Activated naive CD4-positive, alpha-beta T cell treated with anti-CD3 and anti-CD28 coated beads, Interleukin-2, amount 50 U/mL, for 16 hours (primary cell): ENCODE results near the gene SLC4A8.
A peak's percentile ranks its signal among the peaks of the same experiment; 100 is the strongest.

Experiments
- DNase-seq: peaks from one replicate; pipeline ENCODE4 v3.0.0-alpha.2; 2020

SLC4A8 gene

DNA sequence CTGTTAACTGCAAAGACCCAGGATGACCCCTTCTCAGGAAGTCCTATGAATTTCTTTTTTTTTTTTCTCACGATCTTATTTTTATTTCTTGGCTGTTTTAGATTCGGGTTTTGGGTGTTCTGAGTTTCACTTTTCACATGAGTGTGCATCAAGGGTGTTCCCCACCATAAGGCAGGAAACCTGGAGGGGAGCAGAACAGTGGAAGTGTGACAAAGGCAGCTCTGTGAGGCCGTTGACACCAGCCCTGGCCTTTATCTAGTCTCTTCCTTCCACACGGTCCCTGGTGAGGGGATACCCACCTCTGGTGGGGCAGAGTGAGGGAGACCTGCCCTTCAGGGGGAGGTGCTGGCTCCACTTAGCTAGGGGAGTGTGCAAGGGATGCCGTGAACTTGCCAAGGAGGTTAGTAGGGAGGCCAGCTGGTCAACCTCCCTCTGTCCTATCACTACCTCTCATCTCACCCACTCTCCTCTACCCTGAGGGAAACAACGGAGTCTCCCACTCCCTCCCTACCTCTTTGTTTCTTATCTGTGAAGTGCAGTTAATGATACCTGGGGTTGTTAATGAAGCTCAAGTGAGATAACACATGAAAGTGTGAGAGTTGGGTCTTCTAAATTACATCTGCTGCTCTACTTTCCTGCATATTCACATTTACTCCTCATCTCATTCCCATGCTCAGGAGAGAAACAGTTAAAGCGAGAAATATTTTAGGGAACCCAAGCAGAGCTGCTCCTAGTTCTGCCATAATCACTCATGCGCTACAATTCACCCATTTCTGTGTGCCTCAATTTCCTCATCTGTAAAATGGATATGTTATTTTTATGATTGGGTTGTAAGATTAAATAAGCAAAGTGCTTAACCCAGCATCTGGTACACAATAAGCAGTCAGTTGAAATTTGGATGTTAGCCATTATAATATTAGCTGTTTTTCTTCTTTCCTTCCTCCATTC, 29.1 kb upstream of the SLC4A8 start:
- no peak for DNase-seq

DNA sequence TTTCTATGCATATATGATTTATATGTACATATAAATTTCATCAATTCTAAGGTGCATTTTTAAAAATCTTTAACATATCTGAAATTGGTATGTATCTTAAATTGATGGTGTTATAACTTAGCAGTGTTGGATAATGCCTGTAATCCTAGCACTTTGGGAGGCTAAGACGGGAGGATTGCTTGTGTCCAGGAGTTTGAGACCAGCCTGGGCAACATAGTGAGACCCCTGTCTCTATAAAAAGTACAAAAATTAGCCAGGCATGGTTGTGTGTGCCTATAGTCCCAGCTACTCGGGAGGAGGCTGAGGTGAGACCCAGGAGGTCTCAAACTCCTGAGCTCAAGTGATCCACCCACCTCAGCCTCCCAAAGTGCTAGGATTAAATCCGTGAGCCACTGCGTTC, 27.0 kb upstream of the SLC4A8 start:
- no peak for DNase-seq

DNA sequence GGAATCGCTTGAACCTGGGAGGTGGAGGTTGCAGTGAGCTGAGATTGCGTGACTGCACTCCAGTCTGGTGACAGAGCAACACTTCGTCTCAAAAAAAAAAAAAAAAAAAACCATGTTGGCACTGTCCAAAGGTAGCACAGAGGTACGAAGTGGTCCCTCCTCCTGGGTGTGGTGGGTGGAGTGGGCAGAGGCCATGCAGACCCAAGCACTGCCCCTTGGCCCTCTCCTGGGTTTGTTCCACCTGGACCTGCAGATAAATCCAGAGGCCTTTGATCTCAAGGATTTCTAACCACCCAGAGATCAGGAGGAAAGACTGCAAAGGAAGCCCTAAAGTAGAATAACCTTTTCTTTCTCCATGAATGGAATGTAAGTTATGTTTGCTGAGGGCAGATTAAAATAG, 24.7 kb upstream of the SLC4A8 start:
- no peak for DNase-seq

DNA sequence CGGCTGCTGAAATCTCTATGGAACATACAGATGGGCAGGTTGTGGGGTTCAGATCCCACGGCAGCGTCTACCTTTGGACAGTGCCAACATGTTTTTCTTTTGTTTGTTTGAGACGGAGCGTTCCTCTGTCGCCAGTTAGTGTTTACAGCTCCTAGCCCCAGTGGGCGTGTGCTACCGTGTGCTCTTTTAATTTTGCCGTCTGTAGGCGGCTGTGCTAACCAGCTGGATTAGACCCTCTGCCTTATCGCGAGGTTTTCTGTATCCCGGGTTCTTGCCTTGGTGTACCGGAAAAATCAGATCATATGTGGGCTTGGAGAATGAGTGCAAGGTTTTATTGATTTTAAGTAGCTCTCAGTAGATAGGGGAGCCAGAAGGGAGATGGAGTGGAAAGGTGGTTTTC, 23.6 kb upstream of the SLC4A8 start:
- no peak for DNase-seq

DNA sequence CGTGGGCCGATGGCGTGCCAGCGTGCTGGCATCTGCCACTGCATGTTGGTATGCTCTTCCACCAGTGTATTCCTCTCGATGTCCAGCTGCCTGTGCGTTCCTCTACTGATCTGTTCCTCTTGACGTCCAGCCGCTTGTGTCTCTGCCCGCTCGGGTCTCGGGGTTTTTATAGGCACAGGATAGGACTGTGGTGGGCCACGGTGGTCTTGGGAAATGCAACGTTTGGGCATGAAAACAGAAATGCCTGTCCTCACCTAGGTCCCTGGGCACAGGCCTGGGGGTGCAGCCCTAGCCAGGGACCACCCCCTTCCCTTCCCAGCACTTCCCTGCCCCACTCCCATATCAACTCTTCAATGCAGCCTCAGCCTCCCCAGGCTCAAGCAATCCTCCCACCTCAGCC, 23.1 kb upstream of the SLC4A8 start:
- DNase-seq = no peak

DNA sequence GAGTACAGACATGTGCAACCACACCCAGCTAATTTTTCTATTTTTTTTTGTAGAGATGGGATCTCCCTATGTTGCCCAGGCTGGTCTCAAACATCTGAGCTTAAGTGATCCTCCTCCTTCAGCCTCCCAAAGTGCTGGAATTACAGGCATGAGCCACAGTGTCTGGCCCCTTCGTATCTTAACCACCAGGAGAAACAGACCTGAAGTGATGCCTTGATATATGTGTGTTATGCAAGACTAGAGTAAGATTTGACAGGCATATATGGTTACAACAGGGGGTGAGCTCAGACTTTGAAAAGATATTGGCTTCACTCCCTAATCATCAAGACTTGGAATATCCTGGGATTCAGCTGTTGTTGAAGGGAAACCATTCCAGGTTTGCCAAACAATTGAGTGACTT, 22.7 kb upstream of the SLC4A8 start:
- no peak for DNase-seq

DNA sequence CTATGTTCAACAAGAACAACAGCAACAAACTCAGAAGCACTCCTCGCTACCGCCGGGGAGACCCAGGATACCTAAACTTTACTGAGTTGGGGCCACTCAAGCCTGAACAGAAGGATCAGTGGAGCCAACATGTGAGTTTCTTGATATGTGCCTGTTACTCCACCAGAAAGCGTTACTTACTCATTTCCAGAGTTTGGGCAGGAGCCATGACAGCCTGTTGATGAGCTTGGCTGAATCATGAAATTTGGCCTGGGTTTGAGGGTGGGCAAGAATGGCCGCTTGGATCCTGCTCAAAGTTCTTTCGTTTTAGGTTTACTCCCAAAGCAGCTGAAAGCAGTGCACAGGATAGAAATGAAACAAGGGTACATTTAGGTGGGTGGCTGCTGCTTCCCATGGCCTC, 21.5 kb upstream of the SLC4A8 start:
- DNase-seq = no peak

DNA sequence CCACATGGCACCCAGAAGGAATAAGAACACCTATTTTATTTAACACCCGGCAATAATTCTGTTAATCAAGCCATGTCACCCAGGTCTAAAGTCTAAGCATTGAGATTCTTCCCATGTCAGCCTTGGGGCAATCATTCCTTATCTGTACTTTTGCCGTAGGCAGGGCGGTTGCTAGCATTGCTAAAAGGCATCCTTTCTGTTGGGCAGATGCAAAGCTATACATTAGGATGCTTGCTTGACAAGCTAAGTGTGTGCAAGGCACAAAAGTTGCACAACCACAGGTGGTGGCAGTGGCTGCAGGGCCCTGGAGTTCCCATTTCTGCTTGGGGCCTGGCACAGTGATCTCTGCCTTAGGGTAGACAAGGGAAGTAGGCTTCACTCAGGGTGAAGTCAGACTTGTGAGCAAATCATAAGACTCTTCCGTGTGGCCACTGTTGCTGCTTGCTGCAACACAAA, 20.9 kb upstream of the SLC4A8 start:
- no peak for DNase-seq

DNA sequence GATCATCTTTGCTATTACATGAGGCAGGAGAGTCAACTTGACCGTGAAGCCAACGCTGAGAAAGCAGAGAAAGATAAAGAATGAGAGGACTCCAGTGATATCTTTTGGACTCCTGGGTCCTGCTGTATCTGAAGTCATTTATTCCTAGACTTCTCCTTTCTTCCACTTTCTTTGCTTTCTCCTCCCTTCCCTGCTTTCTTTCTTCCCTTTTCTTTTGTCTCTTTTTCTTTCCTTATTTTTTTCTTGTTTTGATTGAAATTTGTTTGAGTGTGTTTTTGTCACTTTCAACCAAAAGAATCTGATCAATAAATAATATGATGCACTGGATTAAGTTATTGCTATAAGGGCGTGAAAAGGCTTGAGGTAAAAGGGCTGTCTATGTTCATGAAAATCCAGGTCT, 20.0 kb upstream of the SLC4A8 start:
- no peak for DNase-seq

DNA sequence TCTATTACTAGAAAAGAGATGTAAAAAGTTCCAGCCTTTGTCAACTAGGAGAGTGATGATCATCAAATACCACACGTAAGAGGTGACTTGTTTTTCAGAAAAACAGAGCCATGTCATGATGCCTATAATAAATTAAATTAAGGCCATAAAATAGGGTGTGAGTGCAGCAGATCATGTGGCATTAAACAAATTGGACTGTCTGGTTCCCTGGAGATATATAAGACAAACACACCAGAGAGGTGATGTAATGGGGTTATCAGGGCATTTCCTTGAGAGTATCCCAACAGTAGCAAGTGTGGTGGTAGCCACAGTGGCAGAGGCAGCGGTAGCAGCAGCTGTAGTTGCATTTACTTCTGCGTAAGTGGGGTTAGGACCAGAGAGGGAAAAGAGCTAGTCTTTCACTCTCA, 18.8 kb upstream of the SLC4A8 start:
- no peak for DNase-seq

DNA sequence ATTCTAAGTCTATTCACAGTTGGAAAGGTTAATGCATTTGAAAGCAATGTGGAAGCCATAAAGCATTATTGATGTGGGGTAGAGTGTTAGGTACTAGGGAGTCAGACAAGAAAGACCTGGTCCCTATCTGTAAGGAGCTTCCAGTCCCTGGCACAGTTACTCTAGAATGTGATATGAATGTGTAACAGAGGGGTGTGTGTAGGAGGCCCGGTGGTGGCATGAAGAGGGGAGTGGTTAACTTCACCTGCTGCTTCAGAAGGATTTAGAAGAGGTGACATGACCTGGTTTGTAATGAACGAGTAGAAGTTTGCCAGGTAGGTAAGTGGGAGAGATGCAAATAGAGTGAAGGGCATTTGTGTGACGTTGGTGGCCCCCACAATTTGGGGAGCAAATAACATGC, 18.3 kb upstream of the SLC4A8 start:
- DNase-seq = no peak

DNA sequence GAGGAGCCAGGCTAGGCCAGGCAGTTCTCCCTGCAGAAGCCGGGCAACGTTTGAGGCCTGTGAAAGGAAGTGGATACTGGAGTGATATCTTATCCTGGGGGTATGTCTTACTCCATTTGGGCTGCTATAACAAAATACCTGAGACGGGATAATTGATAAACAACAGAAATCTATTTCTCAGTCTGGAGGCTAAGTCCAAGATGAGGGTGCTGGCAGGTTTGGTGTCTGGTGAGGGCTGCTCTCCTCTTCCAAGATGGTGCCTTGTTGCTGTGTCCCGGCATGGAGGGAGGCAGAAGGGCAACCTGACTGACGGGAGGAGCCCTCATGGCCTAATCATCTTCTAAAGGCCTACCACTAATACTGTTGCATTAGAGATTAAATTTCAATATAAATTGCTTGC, 17.8 kb upstream of the SLC4A8 start:
- DNase-seq = no peak

DNA sequence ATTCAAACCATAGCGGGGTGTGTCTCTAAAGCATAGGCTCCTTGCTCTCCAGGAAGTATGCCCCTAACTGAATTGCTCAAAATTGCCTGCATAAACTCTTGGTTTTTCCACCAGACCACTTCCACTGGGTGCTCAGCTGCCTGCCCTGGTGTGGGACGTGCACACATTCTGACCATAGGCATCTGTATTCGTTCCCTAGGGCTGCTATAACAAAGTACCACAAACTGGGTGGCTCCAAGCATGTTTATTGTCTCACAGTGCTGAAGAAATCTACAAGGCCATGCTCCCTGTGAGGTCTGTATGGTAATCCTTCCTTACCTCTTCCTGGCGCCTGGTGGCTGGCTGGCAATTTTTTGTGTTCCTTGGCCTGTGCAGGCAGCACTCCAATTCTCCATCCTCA, 17.0 kb upstream of the SLC4A8 start:
- no peak for DNase-seq

DNA sequence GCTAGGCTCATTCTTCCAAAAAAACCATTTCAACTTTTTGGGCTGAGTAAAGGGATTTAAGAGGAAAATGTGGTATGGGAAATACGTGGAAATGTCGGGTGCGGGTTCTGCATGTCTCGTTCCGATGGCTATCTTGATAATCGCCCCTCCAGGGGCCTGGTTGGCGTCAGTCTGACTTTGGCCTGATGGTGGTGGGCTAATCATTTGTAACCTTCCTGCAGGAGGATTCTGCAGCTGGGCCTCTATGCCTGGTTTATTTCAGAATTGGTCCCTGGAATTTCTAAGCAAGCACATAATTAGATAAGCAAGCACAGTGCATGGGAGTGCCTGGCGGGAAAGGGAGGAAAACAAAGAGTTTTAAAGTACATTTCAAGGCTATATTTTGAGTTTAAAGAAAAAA, 14.8 kb upstream of the SLC4A8 start:
- no peak for DNase-seq

DNA sequence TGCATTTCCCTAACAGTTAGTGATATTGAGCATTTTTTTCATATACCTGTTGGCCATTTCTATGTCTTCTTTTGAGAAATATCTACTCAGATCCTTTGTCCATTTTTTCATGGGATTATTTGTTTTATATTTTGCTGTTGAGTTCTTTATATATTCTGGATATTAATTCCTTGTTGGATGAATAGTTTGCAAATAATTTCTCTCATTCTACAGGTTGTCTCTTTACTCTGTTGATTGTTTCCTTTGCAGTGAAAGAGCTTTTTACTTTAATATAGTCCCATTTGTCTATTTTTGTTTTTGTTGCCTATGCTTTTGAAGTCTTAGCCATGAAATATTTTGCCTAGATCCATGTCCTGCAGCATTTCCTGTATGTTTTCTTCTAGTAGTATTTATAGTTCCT, 11.5 kb upstream of the SLC4A8 start:
- no peak for DNase-seq

DNA sequence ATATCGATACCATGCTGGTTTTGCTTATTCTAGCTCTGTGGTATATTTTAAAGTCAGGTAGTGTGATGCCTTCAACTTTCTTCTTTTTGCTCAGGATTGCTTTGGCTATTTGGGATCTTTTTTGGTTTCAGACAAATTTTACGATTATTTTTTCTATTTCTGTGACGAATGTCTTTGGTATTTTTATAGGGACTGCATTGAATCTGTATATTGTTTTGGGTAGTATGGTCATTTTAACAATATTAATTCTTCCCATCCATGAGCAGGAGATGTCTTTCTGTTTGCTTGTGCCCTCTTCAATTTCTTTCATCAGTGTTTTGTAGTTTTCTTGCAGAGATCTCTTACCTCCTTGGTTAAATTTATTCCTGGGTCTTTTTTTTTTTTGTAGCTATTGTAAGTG, 10.8 kb upstream of the SLC4A8 start:
- no peak for DNase-seq

DNA sequence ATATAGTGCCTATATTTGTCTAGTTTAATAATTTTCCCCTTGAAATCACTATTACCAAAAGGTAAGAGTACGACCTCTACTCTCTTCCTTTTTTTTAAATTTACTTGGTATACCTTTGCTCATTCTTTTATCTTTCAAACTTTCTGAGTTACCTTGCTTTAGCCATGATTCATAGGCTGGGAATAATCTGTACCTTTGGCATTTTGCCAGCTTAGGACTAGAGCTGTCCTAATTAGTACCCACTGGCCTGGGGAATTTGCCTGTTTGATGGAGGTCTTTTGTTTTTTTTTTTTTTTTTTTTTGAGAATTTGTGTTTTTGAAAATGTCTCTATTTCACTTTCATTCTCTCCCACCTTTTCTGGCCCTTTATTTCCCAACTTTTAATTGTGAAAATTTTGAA, 8.7 kb upstream of the SLC4A8 start:
- DNase-seq = no peak

DNA sequence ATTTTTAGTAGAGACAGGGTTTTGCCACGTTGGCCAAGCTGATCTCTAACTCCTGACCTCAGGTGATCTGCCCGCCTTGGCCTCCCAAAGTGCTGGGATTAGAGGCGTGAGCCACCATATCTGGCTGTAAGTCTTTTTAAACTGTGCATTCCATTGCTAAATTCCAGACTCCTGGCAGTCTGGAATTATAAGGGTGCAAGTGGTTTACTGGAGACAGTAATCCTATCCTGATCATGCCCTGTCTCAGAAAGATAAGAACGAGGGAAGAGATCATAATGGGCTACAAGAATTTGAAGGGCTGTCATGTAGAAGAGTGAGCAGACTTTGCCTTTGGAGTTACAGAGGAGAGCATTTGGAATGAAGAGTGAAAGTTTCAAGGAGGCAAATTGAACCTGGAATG, 6.8 kb upstream of the SLC4A8 start:
- no peak for DNase-seq

DNA sequence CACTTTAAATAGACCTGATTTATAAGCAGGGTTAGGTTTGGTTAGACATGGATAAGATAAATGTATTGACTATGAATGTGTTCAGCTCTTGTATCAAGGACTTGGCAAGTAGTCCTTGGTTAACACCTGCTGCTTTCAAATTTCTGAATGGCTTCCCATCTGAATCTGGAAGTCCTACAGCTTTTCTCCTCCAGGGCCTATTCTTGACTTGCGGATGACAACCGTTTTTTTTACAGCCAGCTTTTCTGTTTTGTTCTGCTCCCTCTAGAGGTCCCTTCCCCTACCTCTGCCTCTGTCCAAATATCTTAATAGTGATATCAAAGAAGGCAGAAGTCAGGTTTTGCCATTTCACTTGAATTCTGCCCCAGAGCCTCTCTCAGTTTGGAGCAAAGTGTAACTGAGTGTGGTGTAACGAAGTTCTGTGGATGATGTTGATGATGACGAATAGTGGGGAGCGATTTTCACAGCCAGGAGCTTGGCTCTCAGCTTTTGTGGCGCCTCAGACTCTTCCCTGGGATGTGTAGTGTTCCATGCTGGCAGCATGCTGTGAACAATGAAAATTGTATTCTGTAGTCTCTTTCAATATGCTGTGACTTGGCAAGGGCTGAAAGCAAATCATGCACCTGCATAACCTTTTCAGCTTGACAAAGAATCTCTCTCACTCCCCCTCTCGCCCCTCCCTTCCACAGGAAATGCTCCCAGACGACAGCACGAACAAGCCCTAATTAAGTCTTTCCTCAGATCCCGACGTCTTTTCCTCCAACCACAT, 5.0 kb upstream of the SLC4A8 start:
- DNase-seq = no peak

DNA sequence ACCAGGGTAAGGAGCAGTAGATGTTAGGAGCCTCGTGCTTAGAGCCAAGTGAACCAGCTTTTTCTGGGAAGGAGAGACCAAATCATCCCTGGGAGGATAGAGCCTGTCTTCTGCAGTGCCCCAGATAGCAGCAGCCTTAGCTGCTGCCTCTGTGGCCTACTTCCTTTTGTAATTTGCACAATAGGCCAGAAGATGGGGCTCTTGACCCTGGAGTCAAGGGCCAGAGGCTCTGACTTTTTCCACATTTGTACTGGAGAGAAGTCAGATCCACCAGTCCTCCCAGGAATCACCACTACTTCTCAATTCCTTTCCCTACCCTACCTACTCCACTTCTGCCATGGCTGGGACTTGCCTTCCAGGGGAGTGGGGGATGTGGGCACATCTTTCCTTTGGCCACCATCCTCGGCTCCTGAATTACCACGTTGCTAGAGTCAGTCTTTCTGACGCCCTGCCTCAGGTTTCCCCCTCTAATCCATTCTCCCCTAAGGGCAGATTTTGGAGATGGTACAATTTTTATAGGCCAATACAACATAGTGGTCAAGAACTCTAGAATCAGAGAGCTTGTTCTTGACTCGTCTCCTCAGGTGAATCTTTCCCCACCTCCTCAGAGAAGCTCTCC, 3.3 kb upstream of the SLC4A8 start:
- peak; percentile 28 for DNase-seq

DNA sequence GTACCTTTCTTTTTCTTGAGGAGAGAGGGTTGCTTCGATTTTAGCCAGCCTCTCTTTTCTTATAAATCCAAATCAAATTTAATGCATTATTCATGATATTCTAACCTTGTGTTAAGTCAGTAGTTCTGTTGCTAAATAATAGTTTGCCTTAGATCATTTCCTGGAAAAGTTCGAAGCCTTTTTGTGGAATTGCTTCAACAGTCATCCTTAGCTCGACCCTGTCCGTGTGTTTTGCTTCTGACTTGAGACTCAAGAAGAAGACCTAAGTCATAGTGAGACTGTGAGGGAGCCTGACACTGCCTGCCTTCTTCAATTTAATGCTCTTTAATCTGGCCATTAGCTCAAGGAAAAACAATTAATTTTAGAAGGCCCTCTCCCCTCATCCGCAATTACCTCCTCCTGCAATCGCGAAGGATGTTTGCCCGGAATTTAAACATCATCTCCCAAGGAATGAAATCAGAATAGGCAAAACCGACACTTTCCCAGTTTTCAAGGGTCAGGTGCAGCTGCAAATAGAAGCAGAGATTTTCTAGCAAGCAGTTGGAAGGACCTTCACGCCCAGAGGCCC, 453 bp upstream of the SLC4A8 start:
- DNase-seq = no peak

DNA sequence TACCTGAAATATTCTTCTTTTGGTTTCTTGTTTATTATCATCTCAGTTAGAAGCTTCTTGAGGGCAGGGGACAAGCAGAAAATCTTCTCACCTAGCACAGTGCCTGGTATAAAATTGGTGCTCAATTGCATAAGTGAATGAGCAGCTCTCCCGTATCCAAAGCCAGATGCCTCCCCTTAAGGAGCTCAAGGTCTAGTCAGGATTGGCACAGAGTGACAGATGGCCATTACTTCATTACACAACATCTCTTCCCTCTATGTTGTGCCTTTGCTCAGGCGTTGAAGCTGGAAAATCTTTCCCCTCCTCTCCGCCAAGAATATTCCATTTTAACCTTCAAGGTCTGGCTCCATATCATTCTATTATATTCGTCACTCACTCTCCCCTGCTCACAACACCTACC, 3.6 kb downstream of the SLC4A8 start:
- no peak for DNase-seq

DNA sequence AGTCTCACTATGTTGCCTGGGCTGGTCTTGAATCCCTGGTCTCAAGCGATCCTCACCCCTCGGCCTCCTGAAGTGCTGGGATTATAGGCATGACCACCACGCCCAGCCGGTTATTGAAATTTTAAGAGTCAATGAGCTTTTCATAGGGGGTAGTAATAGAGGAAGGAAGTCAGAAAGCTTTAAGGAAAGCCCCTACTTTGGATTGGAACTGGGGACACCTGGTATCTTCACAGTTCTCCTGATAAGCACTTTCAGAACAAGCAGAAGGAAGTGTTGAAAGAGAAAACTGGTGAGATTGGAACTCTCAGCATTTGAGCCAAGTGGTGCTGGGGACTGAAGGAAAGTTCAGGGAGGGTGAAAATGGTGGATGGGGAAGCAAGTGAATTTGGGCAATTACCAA, 5.1 kb downstream of the SLC4A8 start:
- no peak for DNase-seq
